Testis (tissue), 2 donors: Measurements from ENCODE around the gene TAAR1.

Experiments used
- POLR2A ChIP-seq: fragments of 450-650 bp; IDR thresholded peaks from one replicate; pipeline ENCODE4 v1.6.1; 2017; ENCODE audit warnings: antibody characterized with exemption, mild to moderate bottlenecking, moderate library complexity
- TF ChIP-seq, protein P1 (sequence below), 3 experiments: fragments of 450-650 bp in 2 of 3; fragments of 200-600 bp in 1 of 3; sonication (generic) in 1 of 3; IDR thresholded peaks; one replicate each; pipeline ENCODE4 v1.5.1; 2016 to 2019; ENCODE audit warnings: antibody characterized with exemption in 3 of 3, mild to moderate bottlenecking in 2 of 3, moderate library complexity in 1 of 3

DNA sequence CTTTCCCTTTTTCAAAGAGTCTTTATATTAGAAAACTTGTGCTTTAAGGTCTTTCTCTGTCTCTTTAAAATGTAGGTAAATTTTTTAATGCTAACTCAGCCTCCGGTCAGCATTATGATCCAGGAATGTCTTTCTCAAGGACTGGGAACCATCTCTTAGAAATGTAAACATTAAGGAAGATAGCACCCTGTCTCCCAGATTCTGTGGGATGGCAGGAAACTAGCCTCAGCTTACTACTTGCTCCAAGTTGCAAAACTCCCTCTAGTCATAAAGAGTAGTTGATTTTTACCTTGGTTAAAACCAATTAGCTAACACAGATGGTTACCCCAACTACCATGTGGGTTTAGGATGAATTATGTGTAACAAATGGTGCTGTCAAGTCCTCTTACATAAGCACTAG is 4.7 kb upstream of the TAAR1 start:
- TF ChIP-seq, protein P1, sequence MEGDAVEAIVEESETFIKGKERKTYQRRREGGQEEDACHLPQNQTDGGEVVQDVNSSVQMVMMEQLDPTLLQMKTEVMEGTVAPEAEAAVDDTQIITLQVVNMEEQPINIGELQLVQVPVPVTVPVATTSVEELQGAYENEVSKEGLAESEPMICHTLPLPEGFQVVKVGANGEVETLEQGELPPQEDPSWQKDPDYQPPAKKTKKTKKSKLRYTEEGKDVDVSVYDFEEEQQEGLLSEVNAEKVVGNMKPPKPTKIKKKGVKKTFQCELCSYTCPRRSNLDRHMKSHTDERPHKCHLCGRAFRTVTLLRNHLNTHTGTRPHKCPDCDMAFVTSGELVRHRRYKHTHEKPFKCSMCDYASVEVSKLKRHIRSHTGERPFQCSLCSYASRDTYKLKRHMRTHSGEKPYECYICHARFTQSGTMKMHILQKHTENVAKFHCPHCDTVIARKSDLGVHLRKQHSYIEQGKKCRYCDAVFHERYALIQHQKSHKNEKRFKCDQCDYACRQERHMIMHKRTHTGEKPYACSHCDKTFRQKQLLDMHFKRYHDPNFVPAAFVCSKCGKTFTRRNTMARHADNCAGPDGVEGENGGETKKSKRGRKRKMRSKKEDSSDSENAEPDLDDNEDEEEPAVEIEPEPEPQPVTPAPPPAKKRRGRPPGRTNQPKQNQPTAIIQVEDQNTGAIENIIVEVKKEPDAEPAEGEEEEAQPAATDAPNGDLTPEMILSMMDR (IDR thresholded peaks at IDR 0.05): no peak
- TF ChIP-seq POLR2A: no peak
